OCI-LY3 (cell line): ENCODE measurements around the gene QRICH2.

ENCODE experiments used
- H2AFZ ChIP-seq: fragments of 200-600, 300-600 bp; shearing (Covaris generic); 2 replicates; pipeline ENCODE4 v1.6.0; 2014; ENCODE audit warnings: antibody characterized with exemption, low read depth, low read length
- H3K27ac ChIP-seq: fragments of 200-600, 300-600 bp; sonication (generic); 2 replicates; pipeline ENCODE4 v1.5.1; 2014; ENCODE audit warnings: mild to moderate bottlenecking, low read length, moderate library complexity, mixed read lengths
- H3K27me3 ChIP-seq: fragments of 200-600, 300-600 bp; sonication (generic); 2 replicates; pipeline ENCODE4 v1.6.1; 2014; ENCODE audit warnings: low read depth, low read length, mixed read lengths
- H3K36me3 ChIP-seq: fragments of 200-600, 300-600 bp; sonication (generic); replicated peaks from 2 replicates; pipeline ENCODE3; 2014; ENCODE audit warnings: low read depth, low read length, mixed read lengths
- H3K4me1 ChIP-seq: fragments of 300-600, 200-600 bp; sonication (generic); 2 replicates; pipeline ENCODE4 v1.6.1; 2014; ENCODE audit warnings: low read length, mixed read lengths
- H3K4me2 ChIP-seq: fragments of 200-600, 300-600 bp; sonication (generic); 2 replicates; pipeline ENCODE4 v1.6.1; 2014; ENCODE audit warnings: low read length, mixed read lengths
- H3K4me3 ChIP-seq: fragments of 300-600, 200-600 bp; sonication (generic); 2 replicates; pipeline ENCODE4 v1.5.1; 2014; ENCODE audit warnings: antibody characterized with exemption, mild to moderate bottlenecking, low read length, moderate library complexity
- H3K79me2 ChIP-seq: fragments of 300-600, 200-600 bp; shearing (Covaris generic); 2 replicates; pipeline ENCODE4 v1.6.1; 2014; ENCODE audit warnings: mild to moderate bottlenecking, low read length, mixed read lengths
- H3K9ac ChIP-seq: fragments of 300-600, 200-600 bp; shearing (Covaris generic); 2 replicates; pipeline ENCODE4 v1.6.0; 2014; ENCODE audit warnings: mild to moderate bottlenecking, low read length, moderate library complexity
- H3K9me3 ChIP-seq: fragments of 200-600, 300-600 bp; shearing (Covaris generic); 2 replicates; pipeline ENCODE4 v1.6.1; 2014; ENCODE audit warnings: low read length, mixed read lengths; ENCODE audit not compliant: insufficient read depth
- H4K20me1 ChIP-seq: fragments of 200-600, 300-600 bp; sonication (generic); 2 replicates; pipeline ENCODE4 v1.6.1; 2016; ENCODE audit warnings: low read length, mixed read lengths; ENCODE audit not compliant: insufficient read depth
- CTCF ChIP-seq: fragments of 200-600, 300-600 bp; sonication (generic); IDR thresholded peaks from 2 replicates; pipeline ENCODE4 v1.5.1; 2014; ENCODE audit warnings: antibody characterized with exemption, low read length, low read depth
- EZH2phosphoT487 ChIP-seq: fragments of 200-600 bp; shearing (Covaris generic); IDR thresholded peaks from 2 replicates; pipeline ENCODE4 v1.6.1; 2018; ENCODE audit warnings: antibody characterized with exemption, mixed run types, low read depth

Gene QRICH2

GRCh38 chr17:76241691-76242255 lies 66.3 kb downstream of the QRICH2 start:
- H3K9ac ChIP-seq = no peak overlapping the region

GRCh38 chr17:76241204-76241538 lies 66.9 kb downstream of the QRICH2 start:
- H3K4me1 ChIP-seq = peaks cover 25% of the 10 kb centered on the region
- H3K36me3 ChIP-seq = no peaks in the 10 kb centered on the region
- no peaks in the 10 kb centered on the region for H3K79me2 ChIP-seq
- H3K27ac ChIP-seq = no peak overlapping the region
- H3K4me2 ChIP-seq = no peak overlapping the region
- no peak overlapping the region for H2AFZ ChIP-seq
- H3K9me3 ChIP-seq = no peaks in the 10 kb centered on the region
- no peaks in the 10 kb centered on the region for H3K27me3 ChIP-seq
- H3K4me3 ChIP-seq = no peak overlapping the region
- no peak for TF ChIP-seq CTCF
- no peak for TF ChIP-seq EZH2phosphoT487
- no peak overlapping the region for H3K9ac ChIP-seq
- H4K20me1 ChIP-seq = no peaks in the 10 kb centered on the region

More at GRCh38 chr17:76241691-76242255, 66.3 kb downstream of the QRICH2 start:
- no peak overlapping the region for H2AFZ ChIP-seq
- H3K4me2 ChIP-seq = no peak overlapping the region
- no peak for TF ChIP-seq EZH2phosphoT487
- TF ChIP-seq CTCF = no peak
- H4K20me1 ChIP-seq = no peaks in the 10 kb centered on the region
- H3K9me3 ChIP-seq = no peaks in the 10 kb centered on the region
- no peaks in the 10 kb centered on the region for H3K36me3 ChIP-seq
- peaks cover 29% of the 10 kb centered on the region for H3K4me1 ChIP-seq
- H3K4me3 ChIP-seq = no peak overlapping the region
- H3K27me3 ChIP-seq = no peaks in the 10 kb centered on the region
- no peaks in the 10 kb centered on the region for H3K79me2 ChIP-seq
- H3K27ac ChIP-seq = no peak overlapping the region

- Histone ChIP-seq H3K9me3 (no peaks in the 10 kb centered on the region), H3K9ac (no peak within 1 kb of the TSS), H3K4me1 (peaks cover 20% of the 10 kb centered on the region), H3K4me3 (no peak within 1 kb of the TSS), H3K79me2 (no peaks in the 10 kb centered on the region), H3K27ac (no peak within 1 kb of the TSS), H3K4me2 (no peak within 1 kb of the TSS), H2AFZ (no peak within 1 kb of the TSS), H4K20me1 (no peaks in the 10 kb centered on the region), H3K36me3 (no peaks in the 10 kb centered on the region), H3K27me3 (no peaks in the 10 kb centered on the region)
- TF ChIP-seq EZH2phosphoT487 = no peak
- no peak for TF ChIP-seq CTCF
Observed at GRCh38 chr17:76240461-76241203, 67.4 kb downstream of the QRICH2 start, which contains the start of gene RNF157. TSS of gene RNF157 (minus strand) at chr17:76240493. CDS start at chr17:76240240, 253 bp downstream.

GRCh38 chr17:76239538-76240274 lies 68.4 kb downstream of the QRICH2 start:
- Histone ChIP-seq H3K4me3 (no peak overlapping the region), H3K9ac (no peak overlapping the region)
- TF ChIP-seq CTCF (no peak), EZH2phosphoT487 (no peak)

More at GRCh38 chr17:76239538-76240274, 68.4 kb downstream of the QRICH2 start:
- Histone ChIP-seq H3K9me3 (no peaks in the 10 kb centered on the region), H4K20me1 (no peaks in the 10 kb centered on the region), H3K27me3 (no peaks in the 10 kb centered on the region), H3K4me2 (no peak overlapping the region), H3K4me1 (peaks cover 15% of the 10 kb centered on the region), H3K79me2 (no peaks in the 10 kb centered on the region), H3K36me3 (no peaks in the 10 kb centered on the region), H2AFZ (no peak overlapping the region), H3K27ac (no peak overlapping the region)
